ENCODE results near the gene ANO2. TPM values are rescaled to one million over a fixed set of nuclear protein-coding genes. Genes with fewer than 3 reads are reported as not detected.

ANO2 gene
- polyA plus RNA-seq, 1 experiment = 0.09 TPM

GRCh38 chr12:5623411-5623810, 321.6 kb downstream of the ANO2 start:
- H3K27me3 ChIP-seq (ENCODE audit: control insufficient read depth, insufficient read depth, low read length) = peaks cover 4% of the 10 kb centered on the region
- TF ChIP-seq CTCF (IDR thresholded peaks at IDR 0.05; ENCODE audit: low read depth, low read length) = no peak
- ChIA-PET CTCF (no interaction called here), POLR2A (no interaction called here)
- H3K4me3 ChIP-seq (ENCODE audit: low read depth, low read length) = no peak overlapping the region
- H3K9me3 ChIP-seq (ENCODE audit: control insufficient read depth, insufficient read depth, low read length) = no peaks in the 10 kb centered on the region
- DNase-seq (ENCODE audit: low read depth, low spot score) = no peak
- H3K27ac ChIP-seq (ENCODE audit: low read depth, low read length) = no peak overlapping the region

- H3K27ac ChIP-seq (ENCODE audit: low read depth, low read length) = no peak overlapping the region
- no peak for TF ChIP-seq CTCF (IDR thresholded peaks at IDR 0.05; ENCODE audit: low read depth, low read length)
- H3K27me3 ChIP-seq (ENCODE audit: control insufficient read depth, insufficient read depth, low read length) = peaks cover 4% of the 10 kb centered on the region
- H3K4me3 ChIP-seq (ENCODE audit: low read depth, low read length) = no peak overlapping the region
- ChIA-PET CTCF (no interaction called here), POLR2A (no interaction called here)
- no peaks in the 10 kb centered on the region for H3K9me3 ChIP-seq (ENCODE audit: control insufficient read depth, insufficient read depth, low read length)
- no peak for DNase-seq (ENCODE audit: low read depth, low spot score)
Measured at GRCh38 chr12:5622280-5622679, 322.8 kb downstream of the ANO2 start.

- POLR2A ChIA-PET = no interaction called here
- TF ChIP-seq CTCF (IDR thresholded peaks at IDR 0.05; ENCODE audit: low read depth, low read length) = no peak
- Histone ChIP-seq H3K27me3 (ENCODE audit: control insufficient read depth, insufficient read depth, low read length) (peaks cover 4% of the 10 kb centered on the region), H3K27ac (ENCODE audit: low read depth, low read length) (no peak overlapping the region), H3K4me3 (ENCODE audit: low read depth, low read length) (no peak overlapping the region), H3K9me3 (ENCODE audit: control insufficient read depth, insufficient read depth, low read length) (no peaks in the 10 kb centered on the region)
- no peak for DNase-seq (ENCODE audit: low read depth, low spot score)
- CTCF ChIA-PET = no interaction called here
Measured at GRCh38 chr12:5621329-5621728, 323.7 kb downstream of the ANO2 start.

GRCh38 chr12:5620896-5621295, 324.2 kb downstream of the ANO2 start:
- Histone ChIP-seq H3K4me3 (ENCODE audit: low read depth, low read length) (no peak overlapping the region), H3K9me3 (ENCODE audit: control insufficient read depth, insufficient read depth, low read length) (no peaks in the 10 kb centered on the region), H3K27me3 (ENCODE audit: control insufficient read depth, insufficient read depth, low read length) (peaks cover 4% of the 10 kb centered on the region), H3K27ac (ENCODE audit: low read depth, low read length) (no peak overlapping the region)
- CTCF ChIA-PET = no interaction called here
- no peak for TF ChIP-seq CTCF (IDR thresholded peaks at IDR 0.05; ENCODE audit: low read depth, low read length)
- POLR2A ChIA-PET = no interaction called here
- DNase-seq (ENCODE audit: low read depth, low spot score) = no peak

- no peak for DNase-seq (ENCODE audit: low read depth, low spot score)
- Histone ChIP-seq H3K27me3 (ENCODE audit: control insufficient read depth, insufficient read depth, low read length) (peaks cover 4% of the 10 kb centered on the region), H3K9me3 (ENCODE audit: control insufficient read depth, insufficient read depth, low read length) (no peaks in the 10 kb centered on the region), H3K4me3 (ENCODE audit: low read depth, low read length) (no peak overlapping the region), H3K27ac (ENCODE audit: low read depth, low read length) (no peak overlapping the region)
- ChIA-PET POLR2A (no interaction called here), CTCF (no interaction called here)
- no peak for TF ChIP-seq CTCF (IDR thresholded peaks at IDR 0.05; ENCODE audit: low read depth, low read length)
Measured at GRCh38 chr12:5619628-5620027, 325.4 kb downstream of the ANO2 start.
